Fibroblast of skin of right quadriceps (primary cell): ENCODE results near the gene KIF16B.
"Not testable (repeated sequence)": the region's sequence is repeated elsewhere in the genome, so short reads cannot be mapped to it uniquely, and the experiment has no call there.

Source experiments
- DNase-seq: peaks from one replicate; pipeline ENCODE4 v3.0.0-alpha.2; 2013

Gene KIF16B

DNA sequence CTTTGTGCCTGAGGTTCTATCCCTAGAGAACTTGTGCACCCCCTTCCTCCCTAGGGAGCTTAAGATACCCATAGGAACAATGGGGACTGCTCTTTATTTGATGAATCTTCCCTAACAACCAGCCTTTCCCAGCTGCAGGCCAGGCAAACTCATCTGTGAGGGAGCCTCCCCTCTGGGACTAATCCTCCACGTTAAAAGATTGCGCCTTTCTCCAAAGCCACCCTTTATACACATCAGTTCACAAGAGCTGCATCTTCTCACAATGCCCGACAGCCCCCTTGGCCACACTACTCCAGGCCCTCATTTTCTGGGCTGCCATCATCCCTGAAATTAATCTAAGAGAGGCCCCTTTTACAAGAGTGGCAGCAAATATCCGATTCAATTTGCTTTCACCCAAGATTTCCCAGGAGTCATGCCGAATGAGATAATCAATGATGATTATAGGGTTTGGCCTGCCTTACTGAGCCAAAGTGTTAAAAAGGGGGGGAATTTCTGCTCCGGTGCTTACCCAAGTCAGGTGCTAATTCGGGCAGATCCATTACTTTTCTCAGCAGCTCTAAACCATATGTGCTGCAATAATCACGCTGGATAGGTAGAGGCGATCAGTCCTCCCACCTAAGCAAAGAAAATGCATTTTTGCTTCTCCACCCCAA is 336.5 kb downstream of the KIF16B start:
- DNase-seq = no peak

DNA sequence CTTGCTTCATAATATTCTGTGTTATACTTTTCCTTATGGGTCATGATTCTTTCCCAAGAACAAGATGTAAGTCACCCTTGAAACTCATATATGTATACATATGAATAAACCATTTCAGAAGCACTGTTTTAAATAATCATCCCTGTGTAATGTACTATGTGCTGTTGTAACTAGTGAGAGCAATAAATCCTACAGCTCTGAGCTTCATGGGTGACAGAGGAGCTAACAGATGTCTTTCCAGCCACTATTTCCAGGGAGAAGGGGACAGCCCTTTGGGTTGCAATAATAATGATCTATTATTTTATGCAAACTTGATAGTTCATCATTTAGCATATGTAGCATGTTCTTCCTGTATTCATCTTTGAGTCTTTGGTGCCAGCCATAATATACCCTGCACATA is 342.8 kb downstream of the KIF16B start:
- no peak for DNase-seq

DNA sequence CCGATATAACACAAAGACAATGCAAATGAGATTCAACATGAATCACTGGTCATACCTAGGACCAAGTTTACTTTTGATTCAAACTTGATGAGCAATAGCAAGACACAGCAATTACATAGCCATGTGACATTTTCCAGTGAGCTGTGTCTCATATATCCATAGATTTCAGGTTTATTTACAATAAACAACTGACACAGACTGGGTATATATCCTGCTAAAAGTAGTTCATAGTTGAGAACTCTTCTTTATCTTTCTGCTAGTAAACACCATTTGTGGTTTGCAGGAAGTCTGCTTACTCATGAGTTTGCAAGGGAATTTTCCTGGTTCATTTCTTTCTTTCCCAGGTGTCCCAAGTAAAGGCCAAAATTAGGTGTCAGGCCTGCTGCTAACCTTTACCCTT is 343.4 kb downstream of the KIF16B start:
- no peak for DNase-seq

DNA sequence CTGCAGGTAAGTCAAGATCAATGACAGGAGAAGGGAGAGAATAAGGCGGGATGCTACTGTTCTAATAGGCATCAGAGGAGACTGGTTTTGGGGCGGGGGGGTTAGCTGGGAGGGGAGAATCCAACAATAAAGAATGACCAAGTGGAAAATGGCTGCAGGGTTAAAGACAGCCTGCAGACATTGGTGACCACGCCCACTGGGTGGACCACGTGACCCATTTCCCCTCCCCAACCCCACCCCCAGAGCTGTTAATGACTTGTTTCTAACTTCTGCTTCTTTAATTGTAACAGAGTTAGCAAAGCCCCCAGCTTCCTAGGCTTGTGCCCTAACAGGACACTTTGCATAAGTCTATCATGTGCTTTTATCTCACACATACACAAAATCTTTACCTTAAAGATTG is 344.5 kb downstream of the KIF16B start:
- no peak for DNase-seq

DNA sequence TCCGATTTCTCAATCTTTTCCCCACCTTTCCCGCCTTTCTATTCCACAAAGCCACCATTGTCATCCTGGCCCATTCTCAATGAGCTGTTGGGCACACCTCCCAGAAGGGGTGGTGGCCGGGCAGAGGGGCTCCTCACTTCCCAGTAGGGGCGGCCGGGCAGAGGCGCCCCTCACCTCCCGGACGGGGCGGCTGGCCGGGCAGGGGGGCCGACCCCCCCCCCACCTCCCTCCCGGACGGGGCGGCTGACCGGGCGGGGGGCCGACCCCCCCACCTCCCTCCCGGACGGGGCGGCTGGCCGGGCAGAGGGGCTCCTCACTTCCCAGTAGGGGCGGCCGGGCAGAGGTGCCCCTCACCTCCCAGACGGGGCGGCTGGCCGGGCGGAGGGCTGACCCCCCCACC is 346.3 kb downstream of the KIF16B start:
- not testable (repeated sequence) for DNase-seq

DNA sequence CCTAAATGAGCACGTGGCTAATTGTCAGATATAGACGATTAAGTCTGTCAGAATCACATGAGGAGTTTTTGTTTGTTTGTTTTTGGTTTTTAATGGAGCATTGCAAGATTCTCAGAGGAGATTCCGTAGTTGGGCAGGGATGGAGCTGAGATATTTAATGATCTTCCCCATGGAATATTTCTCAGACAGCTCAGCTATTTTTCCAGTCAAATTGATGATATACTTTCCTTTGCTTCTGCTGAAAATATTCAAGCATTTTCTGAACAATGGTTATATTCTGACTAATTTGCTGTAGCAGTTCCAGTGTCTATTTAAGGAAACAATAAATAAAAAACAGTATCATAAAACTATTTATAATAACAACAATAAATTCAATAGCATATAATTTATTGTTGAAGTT is 348.4 kb downstream of the KIF16B start:
- DNase-seq = no peak

DNA sequence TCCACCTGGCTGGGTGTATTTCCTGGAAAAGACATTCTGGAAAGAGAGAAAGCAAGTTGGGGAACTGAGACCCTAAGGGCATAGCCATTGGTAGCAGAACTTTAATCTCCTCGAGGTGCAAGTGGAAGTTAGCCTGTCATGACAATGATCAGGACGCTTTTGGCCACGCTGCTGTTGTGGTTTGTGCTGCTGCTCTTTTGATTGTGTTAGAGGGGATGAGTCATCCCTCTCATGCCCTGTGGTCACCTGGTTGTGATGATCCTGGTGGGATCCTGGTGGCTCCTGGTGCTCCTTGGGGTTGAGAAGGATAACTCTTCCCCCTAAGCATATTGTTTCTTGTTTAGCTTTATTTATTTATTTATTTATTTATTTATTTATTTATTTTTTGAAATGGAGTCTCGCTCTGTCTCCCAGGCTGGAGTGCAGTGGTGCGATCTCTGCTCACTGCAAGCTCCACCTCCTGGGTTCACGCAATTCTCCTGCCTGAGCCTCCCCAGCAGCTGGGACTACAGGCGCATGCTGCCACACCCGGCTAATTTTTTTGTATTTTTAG is 350.3 kb downstream of the KIF16B start:
- DNase-seq = no peak
